GM12872 (cell line): ENCODE data around the gene DHRS4L2.

ENCODE experiments used
- TF ChIP-seq, protein P1 (sequence below): IDR thresholded peaks from 3 replicates; pipeline ENCODE4 v1.5.1; 2011; ENCODE audit warnings: low read depth, mild to moderate bottlenecking, low read length, moderate library complexity; ENCODE audit not compliant: insufficient read depth

DHRS4L2 gene

DNA sequence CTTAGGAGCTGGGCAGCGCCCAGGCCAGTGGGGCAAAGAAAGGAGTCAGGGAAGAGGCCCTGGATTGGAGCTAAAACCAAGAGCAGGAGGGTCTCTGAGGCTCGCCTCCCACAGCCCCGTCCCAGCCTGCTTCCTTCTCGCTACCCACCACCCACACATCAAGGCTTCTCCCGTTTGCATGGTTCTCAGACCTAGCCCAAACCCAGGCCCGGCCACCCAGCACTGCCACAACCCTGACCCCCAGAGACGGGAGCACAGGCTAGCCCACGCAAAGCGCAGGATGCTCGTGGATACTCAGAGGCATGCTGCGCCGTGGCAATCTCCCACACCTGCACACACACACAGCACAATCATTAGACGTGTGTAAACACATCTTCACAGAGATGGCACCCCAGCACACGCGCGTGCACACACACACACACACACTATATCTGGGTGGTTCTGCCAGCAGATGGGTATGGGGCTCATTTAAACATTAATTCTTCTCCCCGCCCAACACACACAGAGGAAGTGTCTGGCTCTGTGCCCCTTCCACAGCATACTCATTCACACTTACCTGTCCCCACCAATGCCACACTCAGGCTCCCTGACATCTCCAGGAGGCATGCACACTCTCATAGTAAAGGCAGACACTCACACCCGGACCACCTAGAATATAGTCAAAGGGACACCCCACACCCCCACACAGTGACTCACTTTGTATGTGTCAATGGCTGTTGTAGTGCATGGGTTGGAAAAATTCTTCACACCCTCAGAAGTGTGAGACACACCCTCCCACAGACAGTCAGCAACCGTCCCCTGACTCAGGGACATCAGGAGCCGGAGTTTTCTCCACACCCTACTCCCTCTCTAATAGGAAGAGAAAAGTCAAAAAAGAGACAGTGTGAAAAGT, 64.2 kb downstream of the DHRS4L2 start:
- TF ChIP-seq, protein P1, sequence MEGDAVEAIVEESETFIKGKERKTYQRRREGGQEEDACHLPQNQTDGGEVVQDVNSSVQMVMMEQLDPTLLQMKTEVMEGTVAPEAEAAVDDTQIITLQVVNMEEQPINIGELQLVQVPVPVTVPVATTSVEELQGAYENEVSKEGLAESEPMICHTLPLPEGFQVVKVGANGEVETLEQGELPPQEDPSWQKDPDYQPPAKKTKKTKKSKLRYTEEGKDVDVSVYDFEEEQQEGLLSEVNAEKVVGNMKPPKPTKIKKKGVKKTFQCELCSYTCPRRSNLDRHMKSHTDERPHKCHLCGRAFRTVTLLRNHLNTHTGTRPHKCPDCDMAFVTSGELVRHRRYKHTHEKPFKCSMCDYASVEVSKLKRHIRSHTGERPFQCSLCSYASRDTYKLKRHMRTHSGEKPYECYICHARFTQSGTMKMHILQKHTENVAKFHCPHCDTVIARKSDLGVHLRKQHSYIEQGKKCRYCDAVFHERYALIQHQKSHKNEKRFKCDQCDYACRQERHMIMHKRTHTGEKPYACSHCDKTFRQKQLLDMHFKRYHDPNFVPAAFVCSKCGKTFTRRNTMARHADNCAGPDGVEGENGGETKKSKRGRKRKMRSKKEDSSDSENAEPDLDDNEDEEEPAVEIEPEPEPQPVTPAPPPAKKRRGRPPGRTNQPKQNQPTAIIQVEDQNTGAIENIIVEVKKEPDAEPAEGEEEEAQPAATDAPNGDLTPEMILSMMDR, result no peak

DNA sequence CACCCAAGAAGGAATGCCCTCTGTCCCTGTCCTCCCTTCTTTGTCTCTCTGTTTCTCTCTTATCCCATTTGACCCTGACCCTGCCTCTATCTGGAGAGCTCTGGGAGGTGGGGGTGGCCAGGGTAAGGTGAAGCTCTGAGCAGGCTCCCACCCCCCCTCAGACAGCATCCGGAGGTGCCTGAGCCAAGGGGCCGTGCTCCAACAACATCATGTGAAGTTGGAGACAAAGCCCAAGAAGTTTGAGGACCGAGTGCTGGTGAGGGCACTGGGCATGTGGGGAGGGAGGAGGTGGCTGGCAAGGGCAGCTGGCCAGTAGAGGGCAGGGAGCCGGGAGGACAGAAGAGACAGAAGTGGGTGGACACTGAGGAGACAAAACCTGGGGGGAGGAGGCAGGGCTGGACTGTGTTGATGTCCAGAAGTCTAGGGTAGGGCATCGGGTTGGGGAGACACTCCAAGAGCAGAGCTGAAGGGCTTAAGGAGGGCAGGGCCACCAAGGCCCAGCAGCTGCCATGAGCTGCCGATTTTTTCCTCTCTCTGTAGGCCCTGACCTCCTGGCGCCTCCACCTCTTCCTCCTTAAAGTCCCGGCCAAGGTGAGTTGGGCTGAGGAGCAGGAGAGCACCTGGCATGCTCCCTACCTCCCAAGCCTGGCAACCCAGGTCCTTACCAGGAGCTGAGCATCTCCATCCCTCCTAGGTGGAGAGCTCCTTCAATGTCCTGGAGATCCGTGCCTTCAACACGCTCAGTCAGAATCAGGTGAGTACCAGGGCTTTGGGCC, 65.0 kb downstream of the DHRS4L2 start:
- TF ChIP-seq, protein P1, result no peak

DNA sequence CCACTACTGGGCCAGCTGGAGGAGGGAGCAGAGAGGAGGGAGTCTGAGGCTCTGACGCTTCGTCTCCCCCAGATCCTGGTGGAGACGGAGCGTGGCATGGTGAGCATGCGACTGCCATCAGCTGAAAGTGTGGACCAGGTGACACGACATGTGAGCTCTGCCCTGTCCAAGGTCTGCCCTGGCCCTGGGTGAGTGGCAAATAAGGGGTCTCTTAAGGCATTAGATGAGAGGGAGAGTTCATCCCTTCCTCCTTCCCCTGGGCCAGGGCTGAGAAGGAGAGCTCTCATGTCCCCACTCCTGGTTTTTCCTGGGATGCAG, 65.6 kb downstream of the DHRS4L2 start:
- TF ChIP-seq, protein P1, result no peak

DNA sequence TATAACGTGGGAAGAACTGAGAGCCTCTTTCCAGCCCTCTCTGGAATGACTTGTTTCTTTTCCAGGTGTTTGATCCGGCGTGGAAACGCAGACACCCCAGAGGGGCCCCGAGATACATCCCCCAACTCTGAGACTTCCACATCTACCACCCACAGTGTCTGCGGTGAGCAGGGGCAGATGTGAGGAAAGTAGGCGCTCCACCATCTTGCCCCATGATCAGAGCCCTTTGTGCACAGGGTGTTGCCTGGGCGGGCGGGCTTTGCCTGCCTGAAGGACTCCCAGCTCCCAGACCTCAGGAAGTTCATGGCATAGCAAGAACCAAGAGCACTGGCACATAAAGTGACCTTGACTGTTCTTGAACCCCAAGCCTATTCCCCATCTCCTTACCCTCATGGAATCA, 65.9 kb downstream of the DHRS4L2 start:
- TF ChIP-seq, protein P1, result no peak
